ENCODE results near the gene CACHD1. TPM values are rescaled to one million over a fixed set of nuclear protein-coding genes. Genes with fewer than 3 reads are reported as not detected.

The CACHD1 gene
- total and polyA plus RNA-seq, 9 of the 15 experiments (the other 6 are each of a cell fraction or from before 2014, with no cell fraction given): 0.07 TPM; not detected in 8

- H3K27me3 ChIP-seq (ENCODE audit: control insufficient read depth in 2 of 2, insufficient read depth in 2 of 2, low read length in 2 of 2): peaks cover 3 to 6% of the 10 kb centered on the region in 2 experiments; a peak in 3 of 5 replicates
- peak; percentile 25 to 57 (median 42) for DNase-seq (ENCODE audit: extremely low read depth in 1 of 4, low spot score in 3 of 4)
- no peak overlapping the region for H3K4me2 ChIP-seq (ENCODE audit: insufficient read depth, low read length)
- intact Hi-C loops (cut with micrococcal nuclease) (loop anchor here (5.0 kb wide), 1 partner anchor 396 kb away; no protein-coding TSS in a partner anchor), in situ Hi-C loops (cut with MboI) (no loop called here)
- peak; percentile 62 to 72 (median 67); a peak in 5 of 6 replicates for TF ChIP-seq CTCF (IDR thresholded peaks at IDR 0.05 in 2 of 3, conservative IDR thresholded peaks at IDR 0.05 in 1 of 3; ENCODE audit: insufficient read depth in 2 of 3, low read depth in 1 of 3, low read length in 3 of 3)
- TF ChIP-seq ZBED1 (IDR thresholded peaks at IDR 0.05): no peak
- TF ChIP-seq REST (IDR thresholded peaks at IDR 0.05; ENCODE audit: borderline replicate concordance): peak; percentile 28; the same call in 1 of the 2 replicates
- no peak for TF ChIP-seq REST (CRISPR knock-in tag; IDR thresholded peaks at IDR 0.05; ENCODE audit: low read depth)
- TF ChIP-seq E2F3 (CRISPR knock-in tag; IDR thresholded peaks at IDR 0.05): no peak
- peak; percentile 45; the same call in 1 of the 2 replicates for TF ChIP-seq SMC3 (conservative IDR thresholded peaks at IDR 0.05; ENCODE audit: insufficient read depth, low read depth, low read length)
- peak; percentile 47; the same call in 1 of the 2 replicates for TF ChIP-seq TFAP4 (CRISPR knock-in tag; IDR thresholded peaks at IDR 0.05; ENCODE audit: borderline replicate concordance)
- no peak for TF ChIP-seq MYBL2 (IDR thresholded peaks at IDR 0.05; ENCODE audit: low read depth)
- TF ChIP-seq MYBL2 (CRISPR knock-in tag; IDR thresholded peaks at IDR 0.05; ENCODE audit: borderline replicate concordance): no peak
- no peak for TF ChIP-seq BDP1 (IDR thresholded peaks at IDR 0.05; ENCODE audit: insufficient read depth, insufficient read length)
- no peak for TF ChIP-seq XRCC3 (IDR thresholded peaks at IDR 0.05)
- peak; percentile 40 to 68 for TF ChIP-seq RAD21 (CRISPR knock-in tag; conservative IDR thresholded peaks at IDR 0.05 in 1 of 2, IDR thresholded peaks at IDR 0.05 in 1 of 2)
- H3K36me3 ChIP-seq (ENCODE audit: control insufficient read depth, insufficient read depth, low read length): no peaks in the 10 kb centered on the region
- no peaks in the 10 kb centered on the region for H3K79me2 ChIP-seq (ENCODE audit: control insufficient read depth, insufficient read depth, low read length)
- H3K9me3 ChIP-seq (replicated peaks; ENCODE audit: control insufficient read depth, insufficient read depth, low read depth, low read length): no peaks in the 10 kb centered on the region
- POLR2A ChIA-PET: interaction anchor here (1.1 kb wide), 1 partner anchor 169 kb away, joined by 4 read pairs; no protein-coding TSS in a partner anchor
- peak; percentile 61 for FAIRE-seq
- H2AFZ ChIP-seq (ENCODE audit: low read depth, low read length): no peak overlapping the region
- no peak overlapping the region for H3K9ac ChIP-seq (ENCODE audit: insufficient read depth in 1 of 2, low read depth in 2 of 2, low read length in 2 of 2)
- no TSS peak for BruUV-seq (replicated peaks)
- ATAC-seq: peak; percentile 98
- no peak overlapping the region for H3K27ac ChIP-seq (ENCODE audit: extremely low read depth, low read depth, low read length)
- no peaks in the 10 kb centered on the region for H3K9me1 ChIP-seq (ENCODE audit: control insufficient read depth, insufficient read depth, low read length)
- no peak overlapping the region for H3K4me3 ChIP-seq
- CTCF ChIA-PET (ENCODE audit: low intra/inter-chr PET ratio): interaction anchor here (0.5 to 1.4 kb wide), 2 partner anchors 101 to 160 kb away, joined by 3 to 4 read pairs; no protein-coding TSS in a partner anchor
- no peaks in the 10 kb centered on the region for H4K20me1 ChIP-seq (replicated peaks; ENCODE audit: control insufficient read depth, insufficient read depth, low read length)
- 1% methylated on average over 7 of the region's 7 CpGs for WGBS (ENCODE audit: insufficient coverage, low coverage, missing lambda C conversion rate)
- no peaks in the 10 kb centered on the region for H3K4me1 ChIP-seq (replicated peaks in 1 of 2; ENCODE audit: control insufficient read depth in 2 of 2, insufficient read depth in 2 of 2, low read length in 2 of 2)
Observed at GRCh38 chr1:64663668-64664067, 193.7 kb downstream of the CACHD1 start.

All from K562 (cell line).